Adrenal gland (tissue), 5 donors: ENCODE measurements around the gene BLVRB.
A peak's percentile ranks its signal among the peaks of the same experiment; 100 is the strongest.

Experiments used
- CTCF ChIP-seq, 6 experiments: fragments of 450-650 bp in 4 of 6; fragments of 200-600 bp in 2 of 6; sonication (generic) in 1 of 6; IDR thresholded peaks; 1 replicate in 5 of 6; 2 replicates in 1 of 6; pipeline versions ENCODE4 v1.5.1 to v1.8.0; 2016 to 2021; ENCODE audit warnings: antibody characterized with exemption in 6 of 6, mild to moderate bottlenecking in 2 of 6, moderate library complexity in 1 of 6
- POLR2A ChIP-seq, 2 donors: fragments of 450-650 bp; IDR thresholded peaks; one replicate each; pipeline ENCODE4 v1.6.1; 2017; ENCODE audit warnings: antibody characterized with exemption in 2 of 2, mild to moderate bottlenecking in 2 of 2, moderate library complexity in 1 of 2
- donor health status: DM: no; HTN: no; CAD: no.

GRCh38 chr19:40411125-40411842 lies 54.3 kb downstream of the BLVRB start:
- TF ChIP-seq CTCF (IDR thresholded peaks at IDR 0.05) (no peak), POLR2A (IDR thresholded peaks at IDR 0.05) (peak in 1 of 2 donors; percentile 33)
